ENCODE measurements around the gene ALPG. TPM values are rescaled to one million over a fixed set of nuclear protein-coding genes. Genes with fewer than 3 reads are reported as not detected.

The ALPG gene
- total and polyA plus RNA-seq, 2 donors (not counting 3 experiments of a cell fraction or from before 2014, with no cell fraction given): not detected

GRCh38 chr2:232416521-232417470 lies 10.2 kb downstream of the ALPG start:
- Histone ChIP-seq H3K9me3 (replicated peaks; ENCODE audit: control insufficient read depth, insufficient read depth, low read length) (no peaks in the 10 kb centered on the region), H3K4me3 (replicated peaks in 1 of 3; ENCODE audit: insufficient read depth in 1 of 3, low read depth in 1 of 3, low read length in 3 of 3) (no peak overlapping the region), H3K4me2 (ENCODE audit: insufficient read depth, low read length) (no peak overlapping the region), H3K4me1 (ENCODE audit: control insufficient read depth, extremely low read depth, insufficient read depth, low read length) (no peaks in the 10 kb centered on the region), H4K20me1 (replicated peaks; ENCODE audit: control insufficient read depth, extremely low read depth, insufficient read depth, low read length) (no peaks in the 10 kb centered on the region), H3K27ac (ENCODE audit: insufficient read depth, low read depth, low read length) (no peak overlapping the region), H3K36me3 (ENCODE audit: control insufficient read depth in 2 of 2, extremely low read depth in 1 of 2, insufficient read depth in 2 of 2, low read length in 2 of 2) (no peaks in the 10 kb centered on the region), H3K9me1 (replicated peaks; ENCODE audit: control insufficient read depth, extremely low read depth, insufficient read depth, low read length) (no peaks in the 10 kb centered on the region), H2AFZ (ENCODE audit: low read depth, low read length) (no peak overlapping the region), H3K9ac (replicated peaks; ENCODE audit: extremely low read depth, insufficient read depth, low read length) (no peak overlapping the region), H3K27me3 (ENCODE audit: control insufficient read depth in 2 of 2, insufficient read depth in 2 of 2, low read length in 2 of 2) (peaks cover 41 to 58% of the 10 kb centered on the region in 2 experiments), H3K79me2 (ENCODE audit: control insufficient read depth, insufficient read depth, low read length) (no peaks in the 10 kb centered on the region)
- FAIRE-seq (no peak), DNase-seq (ENCODE audit: low read depth, low spot score) (no peak)
- intact Hi-C loops (cut with micrococcal nuclease) (no loop called here), dilution Hi-C loops (cut with MboI; ENCODE audit: extremely low pct_ligation_motif_present, low sequenced_read_pairs) (no loop called here)
- POLR2A ChIA-PET: no interaction called here
- CTCF ChIA-PET: interaction anchor here (1.7 kb wide), 1 partner anchor 516 kb away, joined by 5 read pairs; no protein-coding TSS in a partner anchor
- no TSS peak for BruUV-seq (replicated peaks)
- TF ChIP-seq POLR2A (IDR thresholded peaks at IDR 0.05; ENCODE audit: low read depth, low read length) (no peak), POLR2AphosphoS5 (IDR thresholded peaks at IDR 0.05; ENCODE audit: insufficient read depth, low read depth, low read length) (no peak), JUN (IDR thresholded peaks at IDR 0.05; ENCODE audit: borderline replicate concordance, insufficient read depth, insufficient read length, low read depth) (no peak), GATA2 (IDR thresholded peaks at IDR 0.05; ENCODE audit: insufficient read depth, insufficient read length, low read depth, low read length) (no peak), EZH2 (IDR thresholded peaks at IDR 0.05; ENCODE audit: borderline replicate concordance, low read depth, low read length, severe bottlenecking) (no peak)

GRCh38 chr2:232417489-232417888 lies 10.8 kb downstream of the ALPG start:
- Histone ChIP-seq H3K9me3 (replicated peaks; ENCODE audit: control insufficient read depth, insufficient read depth, low read length) (no peaks in the 10 kb centered on the region), H3K4me3 (replicated peaks in 1 of 3; ENCODE audit: insufficient read depth in 1 of 3, low read depth in 1 of 3, low read length in 3 of 3) (no peak overlapping the region), H3K27ac (ENCODE audit: insufficient read depth, low read depth, low read length) (no peak overlapping the region), H3K27me3 (ENCODE audit: control insufficient read depth in 2 of 2, insufficient read depth in 2 of 2, low read length in 2 of 2) (peaks cover 44 to 61% of the 10 kb centered on the region in 2 experiments), H3K36me3 (ENCODE audit: control insufficient read depth in 2 of 2, extremely low read depth in 1 of 2, insufficient read depth in 2 of 2, low read length in 2 of 2) (no peaks in the 10 kb centered on the region), H4K20me1 (replicated peaks; ENCODE audit: control insufficient read depth, extremely low read depth, insufficient read depth, low read length) (no peaks in the 10 kb centered on the region), H3K9me1 (replicated peaks; ENCODE audit: control insufficient read depth, extremely low read depth, insufficient read depth, low read length) (no peaks in the 10 kb centered on the region), H3K9ac (replicated peaks; ENCODE audit: extremely low read depth, insufficient read depth, low read length) (no peak overlapping the region), H3K4me1 (ENCODE audit: control insufficient read depth, extremely low read depth, insufficient read depth, low read length) (no peaks in the 10 kb centered on the region), H3K4me2 (ENCODE audit: insufficient read depth, low read length) (no peak overlapping the region), H3K79me2 (ENCODE audit: control insufficient read depth, insufficient read depth, low read length) (no peaks in the 10 kb centered on the region), H2AFZ (ENCODE audit: low read depth, low read length) (no peak overlapping the region)
- FAIRE-seq (no peak), DNase-seq (ENCODE audit: low read depth, low spot score) (no peak)
- TF ChIP-seq POLR2A (IDR thresholded peaks at IDR 0.05; ENCODE audit: low read depth, low read length): no peak
- TF ChIP-seq GATA2 (IDR thresholded peaks at IDR 0.05; ENCODE audit: insufficient read depth, insufficient read length, low read depth, low read length): no peak
- no peak for TF ChIP-seq MAX (IDR thresholded peaks at IDR 0.05; ENCODE audit: insufficient read depth, insufficient read length)
- dilution Hi-C loops (cut with MboI; ENCODE audit: extremely low pct_ligation_motif_present, low sequenced_read_pairs): no loop called here
- CTCF ChIA-PET: interaction anchor here (1.7 kb wide), 1 partner anchor 517 kb away, joined by 5 read pairs; no protein-coding TSS in a partner anchor
- POLR2A ChIA-PET: no interaction called here
- intact Hi-C loops (cut with micrococcal nuclease): no loop called here
- BruUV-seq (replicated peaks): no TSS peak

Measured in endothelial cell of umbilical vein (primary cell).